ENCODE measurements around the gene COMMD2. TPM values are rescaled to one million over a fixed set of nuclear protein-coding genes. Genes with fewer than 3 reads are reported as not detected.
A peak's percentile ranks its signal among the peaks of the same experiment; 100 is the strongest.

The COMMD2 gene
- total RNA-seq, 2 experiments from 2014 or later: 31.0 to 31.8 TPM

DNA sequence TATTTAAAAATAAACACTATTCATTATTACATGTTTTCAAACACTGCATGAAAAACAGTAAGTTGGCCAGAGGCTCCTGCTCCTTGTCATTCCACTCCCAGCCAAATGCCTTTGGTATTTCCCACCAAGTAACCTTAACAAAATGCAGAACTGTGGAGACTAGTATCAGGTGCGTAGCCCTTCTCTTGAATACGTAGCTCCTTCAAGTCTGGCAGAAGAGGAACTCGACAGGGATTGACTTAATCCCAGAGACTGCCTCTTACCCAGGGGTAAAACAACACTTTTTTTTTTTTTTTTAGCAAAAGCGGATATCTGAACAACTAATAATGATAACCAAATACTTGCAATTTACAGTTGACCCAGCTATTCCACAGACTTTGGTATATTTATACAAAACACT is 738 bp downstream of the COMMD2 start:
- Mint-ChIP-seq H3K27me3 (no peaks in the 10 kb centered on the region), H3K36me3 (ENCODE audit: low read depth) (peaks cover 19% of the 10 kb centered on the region), H3K27ac (peak overlapping the region; percentile 93), H3K4me3 (peak overlapping the region; percentile 86), H3K9me3 (no peaks in the 10 kb centered on the region), H3K4me1 (ENCODE audit: low read depth) (peaks cover 21% of the 10 kb centered on the region)
- CTCF ChIA-PET: interaction anchor here (0.7 to 4.6 kb wide), 9 partner anchors 13 to 196 kb away, joined by 3 to 27 read pairs (median 6); partner anchors contain the start of gene WWTR1
- TF ChIP-seq, protein P1, sequence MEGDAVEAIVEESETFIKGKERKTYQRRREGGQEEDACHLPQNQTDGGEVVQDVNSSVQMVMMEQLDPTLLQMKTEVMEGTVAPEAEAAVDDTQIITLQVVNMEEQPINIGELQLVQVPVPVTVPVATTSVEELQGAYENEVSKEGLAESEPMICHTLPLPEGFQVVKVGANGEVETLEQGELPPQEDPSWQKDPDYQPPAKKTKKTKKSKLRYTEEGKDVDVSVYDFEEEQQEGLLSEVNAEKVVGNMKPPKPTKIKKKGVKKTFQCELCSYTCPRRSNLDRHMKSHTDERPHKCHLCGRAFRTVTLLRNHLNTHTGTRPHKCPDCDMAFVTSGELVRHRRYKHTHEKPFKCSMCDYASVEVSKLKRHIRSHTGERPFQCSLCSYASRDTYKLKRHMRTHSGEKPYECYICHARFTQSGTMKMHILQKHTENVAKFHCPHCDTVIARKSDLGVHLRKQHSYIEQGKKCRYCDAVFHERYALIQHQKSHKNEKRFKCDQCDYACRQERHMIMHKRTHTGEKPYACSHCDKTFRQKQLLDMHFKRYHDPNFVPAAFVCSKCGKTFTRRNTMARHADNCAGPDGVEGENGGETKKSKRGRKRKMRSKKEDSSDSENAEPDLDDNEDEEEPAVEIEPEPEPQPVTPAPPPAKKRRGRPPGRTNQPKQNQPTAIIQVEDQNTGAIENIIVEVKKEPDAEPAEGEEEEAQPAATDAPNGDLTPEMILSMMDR (IDR thresholded peaks at IDR 0.05): no peak
- ATAC-seq: no peak
- intact Hi-C loops (cut with micrococcal nuclease): loop anchor here (5.0 kb wide), 1 partner anchor 61 kb away; the partner anchor contains the start of gene RNF13
- DNase-seq: no peak
- POLR2A ChIA-PET: interaction anchor here (0.6 to 1.4 kb wide), 4 partner anchors 10 to 431 kb away, joined by 3 to 5 read pairs (median 4); partner anchors contain the start of gene RNF13

DNA sequence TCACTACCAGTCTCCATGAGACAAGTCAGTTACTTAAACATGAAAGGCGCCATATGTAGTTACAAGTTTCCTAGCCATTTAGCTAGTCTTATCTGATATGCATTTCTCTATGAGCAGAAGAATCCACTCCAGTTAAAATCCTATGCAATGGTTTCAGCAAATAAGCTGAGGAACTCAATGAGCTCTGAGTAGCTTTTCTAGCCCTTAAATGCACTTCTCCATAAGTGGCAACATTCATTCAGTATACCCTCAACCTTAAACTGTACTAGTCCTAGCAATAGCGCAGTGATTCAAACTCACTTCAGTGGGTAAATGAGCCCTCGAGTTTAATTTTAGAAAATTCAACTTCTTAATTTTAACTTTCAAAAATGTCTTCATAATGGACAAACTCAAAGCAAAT is 7.7 kb downstream of the COMMD2 start:
- H3K9me3 Mint-ChIP-seq: no peaks in the 10 kb centered on the region
- H3K27me3 Mint-ChIP-seq: no peaks in the 10 kb centered on the region
- intact Hi-C loops (cut with micrococcal nuclease): no loop called here
- DNase-seq (no peak), ATAC-seq (no peak)
- CTCF ChIA-PET: interaction anchor here (0.8 to 1.0 kb wide), 3 partner anchors 28 to 125 kb away, joined by 3 to 4 read pairs (median 3); no protein-coding TSS in a partner anchor
- no peak overlapping the region for H3K27ac Mint-ChIP-seq
- POLR2A ChIA-PET: no interaction called here
- TF ChIP-seq, protein P1 (IDR thresholded peaks at IDR 0.05): no peak
- H3K4me1 Mint-ChIP-seq (ENCODE audit: low read depth): peaks cover 4% of the 10 kb centered on the region
- no peak overlapping the region for H3K4me3 Mint-ChIP-seq
- peaks cover 38% of the 10 kb centered on the region for H3K36me3 Mint-ChIP-seq (ENCODE audit: low read depth)

DNA sequence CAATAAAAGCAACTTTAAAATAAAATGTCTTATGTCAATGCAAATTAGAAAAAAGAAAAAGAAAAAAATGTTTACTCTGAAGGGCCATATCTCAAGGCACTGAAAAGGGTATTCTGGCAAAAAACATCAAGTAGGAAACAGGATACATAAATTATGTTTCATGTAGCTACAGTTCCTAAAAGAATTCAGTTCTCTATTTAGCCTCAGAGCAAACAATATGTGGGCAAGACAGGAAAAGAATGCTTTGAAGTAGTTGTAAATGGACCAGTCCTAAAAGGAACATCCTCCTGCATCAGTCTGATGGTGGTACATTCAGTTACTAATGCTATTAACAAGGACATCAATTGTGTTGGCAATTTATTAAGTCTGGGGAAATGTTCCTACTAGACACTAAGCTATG is 8.1 kb downstream of the COMMD2 start:
- peaks cover 35% of the 10 kb centered on the region for H3K36me3 Mint-ChIP-seq (ENCODE audit: low read depth)
- H3K27ac Mint-ChIP-seq: no peak overlapping the region
- CTCF ChIA-PET: interaction anchor here (0.8 to 1.0 kb wide), 3 partner anchors 27 to 124 kb away, joined by 3 to 4 read pairs (median 3); no protein-coding TSS in a partner anchor
- POLR2A ChIA-PET: no interaction called here
- no peak overlapping the region for H3K4me3 Mint-ChIP-seq
- ATAC-seq (no peak), DNase-seq (no peak)
- peaks cover 4% of the 10 kb centered on the region for H3K4me1 Mint-ChIP-seq (ENCODE audit: low read depth)
- TF ChIP-seq, protein P1 (IDR thresholded peaks at IDR 0.05): no peak
- no peaks in the 10 kb centered on the region for H3K9me3 Mint-ChIP-seq
- H3K27me3 Mint-ChIP-seq: no peaks in the 10 kb centered on the region
- intact Hi-C loops (cut with micrococcal nuclease): no loop called here

DNA sequence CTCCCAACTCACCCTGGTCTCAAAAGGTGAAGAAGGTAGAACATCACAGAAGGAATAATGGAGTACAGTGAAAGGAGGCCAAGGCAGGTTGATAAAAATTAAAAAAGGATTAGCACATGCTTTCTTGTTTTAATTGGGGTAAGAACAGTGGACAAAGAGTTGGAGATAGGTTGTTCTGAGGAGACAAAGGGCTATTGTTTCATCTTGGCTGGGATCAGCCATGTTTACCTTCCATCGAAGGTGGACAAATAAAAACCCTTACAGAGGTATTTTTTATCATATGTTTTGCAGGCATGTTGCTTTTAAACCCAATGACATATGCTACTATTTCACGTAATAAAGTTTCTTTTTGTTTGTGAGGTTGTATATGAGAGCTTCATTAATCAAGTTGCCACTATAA is 12.9 kb downstream of the COMMD2 start:
- ChIA-PET CTCF (no interaction called here), POLR2A (interaction anchor here (1.0 to 1.5 kb wide), 2 partner anchors 12 to 35 kb away, joined by 3 read pairs; no protein-coding TSS in a partner anchor)
- DNase-seq (no peak), ATAC-seq (no peak)
- H3K36me3 Mint-ChIP-seq (ENCODE audit: low read depth): peaks cover 11% of the 10 kb centered on the region
- H3K27me3 Mint-ChIP-seq: no peaks in the 10 kb centered on the region
- TF ChIP-seq, protein P1 (IDR thresholded peaks at IDR 0.05): no peak
- intact Hi-C loops (cut with micrococcal nuclease): no loop called here
- no peaks in the 10 kb centered on the region for H3K9me3 Mint-ChIP-seq
- H3K4me1 Mint-ChIP-seq (ENCODE audit: low read depth): no peaks in the 10 kb centered on the region
- H3K4me3 Mint-ChIP-seq: no peak overlapping the region
- H3K27ac Mint-ChIP-seq: no peak overlapping the region

DNA sequence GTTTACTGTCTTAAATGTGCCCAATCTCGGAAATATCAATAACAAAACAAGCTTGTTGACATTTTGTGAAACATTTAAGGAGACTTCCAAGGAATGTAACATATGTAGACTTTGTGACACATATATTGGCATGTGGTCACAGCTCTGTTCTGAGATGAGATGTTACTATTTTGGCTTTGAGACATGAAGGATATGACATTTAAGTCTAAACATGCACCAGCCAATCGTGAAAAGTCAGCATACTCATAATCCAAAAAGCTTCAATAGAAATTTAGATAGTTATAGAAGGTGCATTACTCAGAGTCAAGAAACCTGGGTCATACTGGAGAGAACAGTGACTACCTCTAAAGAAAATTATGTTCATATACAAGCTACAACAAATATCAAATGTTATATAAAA is 13.4 kb downstream of the COMMD2 start:
- Mint-ChIP-seq H3K4me1 (ENCODE audit: low read depth) (no peaks in the 10 kb centered on the region), H3K27me3 (no peaks in the 10 kb centered on the region), H3K36me3 (ENCODE audit: low read depth) (peaks cover 10% of the 10 kb centered on the region), H3K4me3 (no peak overlapping the region), H3K9me3 (no peaks in the 10 kb centered on the region), H3K27ac (no peak overlapping the region)
- ChIA-PET CTCF (no interaction called here), POLR2A (interaction anchor here (1.0 kb wide), 1 partner anchor 12 kb away, joined by 3 read pairs; no protein-coding TSS in a partner anchor)
- TF ChIP-seq, protein P1 (IDR thresholded peaks at IDR 0.05): no peak
- intact Hi-C loops (cut with micrococcal nuclease): no loop called here
- no peak for DNase-seq
- ATAC-seq: no peak
